Measurements from ENCODE around the gene CA4. TPM values are rescaled to one million over a fixed set of nuclear protein-coding genes. Genes with fewer than 3 reads are reported as not detected.

The CA4 gene
- total RNA-seq, 1 experiment from 2014 or later: 6.7 TPM

GRCh38 chr17:60128171-60128859 lies 21.5 kb upstream of the CA4 start:
- no peak for ATAC-seq
- Mint-ChIP-seq H3K36me3 (no peaks in the 10 kb centered on the region; the same call in 1 of the 2 replicates), H3K9me3 (no peaks in the 10 kb centered on the region), H3K27me3 (ENCODE audit: low read depth) (peaks cover 15% of the 10 kb centered on the region), H3K4me3 (no peak overlapping the region), H3K4me1 (peaks cover 9% of the 10 kb centered on the region), H3K27ac (no peak overlapping the region)
- TF ChIP-seq PRRX2 (CRISPR knock-in tag; IDR thresholded peaks at IDR 0.05): no peak
- no peak for TF ChIP-seq ATF1 (CRISPR knock-in tag; IDR thresholded peaks at IDR 0.05)
- no peak for TF ChIP-seq ZNF425 (CRISPR knock-in tag; conservative IDR thresholded peaks at IDR 0.05)
- no peak for TF ChIP-seq ESRRA (CRISPR knock-in tag; IDR thresholded peaks at IDR 0.05; ENCODE audit: borderline replicate concordance)
- no peak for TF ChIP-seq TEAD4 (CRISPR knock-in tag; IDR thresholded peaks at IDR 0.05)
- TF ChIP-seq JAZF1 (CRISPR knock-in tag; IDR thresholded peaks at IDR 0.05): no peak
- TF ChIP-seq TEAD1 (CRISPR knock-in tag; IDR thresholded peaks at IDR 0.05): no peak
- no peak for TF ChIP-seq NFE2L1 (CRISPR knock-in tag; IDR thresholded peaks at IDR 0.05)
- no peak for TF ChIP-seq ZSCAN18 (CRISPR knock-in tag; IDR thresholded peaks at IDR 0.05)
- no peak for TF ChIP-seq ZBTB21 (CRISPR knock-in tag; IDR thresholded peaks at IDR 0.05; ENCODE audit: borderline replicate concordance)
- no peak for TF ChIP-seq MXD4 (CRISPR knock-in tag; IDR thresholded peaks at IDR 0.05; ENCODE audit: borderline replicate concordance)
- TF ChIP-seq GTF2I (CRISPR knock-in tag; conservative IDR thresholded peaks at IDR 0.05): no peak
- TF ChIP-seq MAX (CRISPR knock-in tag; IDR thresholded peaks at IDR 0.05): no peak
- TF ChIP-seq PRDM15 (CRISPR knock-in tag; IDR thresholded peaks at IDR 0.05): no peak
- no peak for TF ChIP-seq CREM (CRISPR knock-in tag; IDR thresholded peaks at IDR 0.05)
- TF ChIP-seq HMGA2 (CRISPR knock-in tag; IDR thresholded peaks at IDR 0.05): no peak
- TF ChIP-seq CREB1 (CRISPR knock-in tag; IDR thresholded peaks at IDR 0.05): no peak
- TF ChIP-seq ZNF423 (CRISPR knock-in tag; IDR thresholded peaks at IDR 0.05): no peak
- TF ChIP-seq AR (CRISPR knock-in tag; IDR thresholded peaks at IDR 0.05): no peak
- CTCF ChIA-PET: interaction anchor here (1.0 kb wide), 1 partner anchor 293 kb away, joined by 3 read pairs; no protein-coding TSS in a partner anchor
- DNase-seq (ENCODE audit: low spot score): no peak
- POLR2A ChIA-PET: no interaction called here
